Thyroid gland (tissue), 4 donors: ENCODE data around the gene DOCK2.

Experiments
- POLR2A ChIP-seq, 2 donors: fragments of 450-650 bp; IDR thresholded peaks; one replicate each; pipeline ENCODE4 v1.6.1; 2017; ENCODE audit warnings: antibody characterized with exemption in 2 of 2, mild to moderate bottlenecking in 2 of 2, moderate library complexity in 1 of 2
- TF ChIP-seq, protein P1 (sequence below), 6 experiments: fragments of 200-600 bp in 3 of 6; fragments of 450-650 bp in 3 of 6; sonication (generic) in 3 of 6; IDR thresholded peaks; one replicate each; pipeline ENCODE4 v1.5.1; 2016 to 2019; ENCODE audit warnings: antibody characterized with exemption in 6 of 6, mild to moderate bottlenecking in 2 of 6, inconsistent platforms in 1 of 6, moderate library complexity in 1 of 6

GRCh38 chr5:169590602-169591001 lies 46.5 kb upstream of the DOCK2 start:
- TF ChIP-seq, protein P1, sequence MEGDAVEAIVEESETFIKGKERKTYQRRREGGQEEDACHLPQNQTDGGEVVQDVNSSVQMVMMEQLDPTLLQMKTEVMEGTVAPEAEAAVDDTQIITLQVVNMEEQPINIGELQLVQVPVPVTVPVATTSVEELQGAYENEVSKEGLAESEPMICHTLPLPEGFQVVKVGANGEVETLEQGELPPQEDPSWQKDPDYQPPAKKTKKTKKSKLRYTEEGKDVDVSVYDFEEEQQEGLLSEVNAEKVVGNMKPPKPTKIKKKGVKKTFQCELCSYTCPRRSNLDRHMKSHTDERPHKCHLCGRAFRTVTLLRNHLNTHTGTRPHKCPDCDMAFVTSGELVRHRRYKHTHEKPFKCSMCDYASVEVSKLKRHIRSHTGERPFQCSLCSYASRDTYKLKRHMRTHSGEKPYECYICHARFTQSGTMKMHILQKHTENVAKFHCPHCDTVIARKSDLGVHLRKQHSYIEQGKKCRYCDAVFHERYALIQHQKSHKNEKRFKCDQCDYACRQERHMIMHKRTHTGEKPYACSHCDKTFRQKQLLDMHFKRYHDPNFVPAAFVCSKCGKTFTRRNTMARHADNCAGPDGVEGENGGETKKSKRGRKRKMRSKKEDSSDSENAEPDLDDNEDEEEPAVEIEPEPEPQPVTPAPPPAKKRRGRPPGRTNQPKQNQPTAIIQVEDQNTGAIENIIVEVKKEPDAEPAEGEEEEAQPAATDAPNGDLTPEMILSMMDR (IDR thresholded peaks at IDR 0.05) = no peak
- no peak for TF ChIP-seq POLR2A (IDR thresholded peaks at IDR 0.05)
